ENCODE results near the gene KAZN.

GRCh38 chr1:14674030-14674429 lies 75.5 kb downstream of the KAZN start:
- TF ChIP-seq EZH2 (IDR thresholded peaks at IDR 0.05; ENCODE audit: borderline replicate concordance, insufficient read depth, low read length, poor library complexity, severe bottlenecking) (no peak), MXI1 (conservative IDR thresholded peaks at IDR 0.05; ENCODE audit: poor library complexity, severe bottlenecking) (no peak), POLR2AphosphoS5 (IDR thresholded peaks at IDR 0.05) (no peak), CTCF (IDR thresholded peaks at IDR 0.05; ENCODE audit: poor library complexity, severe bottlenecking) (no peak), SMC3 (conservative IDR thresholded peaks at IDR 0.05; ENCODE audit: poor library complexity) (no peak), TAF1 (IDR thresholded peaks at IDR 0.05; ENCODE audit: low read depth) (no peak)
